T follicular helper cell (primary cell): ENCODE measurements around the gene RHBDL1.

Source experiments
- DNase-seq: peaks from one replicate; pipeline ENCODE4 v3.0.0-alpha.2; 2020; ENCODE audit warnings: low read depth

RHBDL1 gene

GRCh38 chr16:718922-719321, 43.5 kb downstream of the RHBDL1 start:
- no peak for DNase-seq

- no peak for DNase-seq
Observed at GRCh38 chr16:719815-720446, 44.5 kb downstream of the RHBDL1 start.

GRCh38 chr16:720447-720989, 45.0 kb downstream of the RHBDL1 start:
- DNase-seq = no peak

- DNase-seq = peak; percentile 51
Observed at GRCh38 chr16:720990-721764, 45.7 kb downstream of the RHBDL1 start, which contains the start of gene ANTKMT. Gene ANTKMT, plus strand, starts transcription at chr16:721146. Its CDS starts 129 bp downstream, at chr16:721275.

- DNase-seq = no peak
Observed at GRCh38 chr16:721765-722540, 46.5 kb downstream of the RHBDL1 start.

- DNase-seq = no peak
Observed at GRCh38 chr16:722835-723633, 47.6 kb downstream of the RHBDL1 start.

- no peak for DNase-seq
Observed at GRCh38 chr16:723695-724094, 48.2 kb downstream of the RHBDL1 start.

GRCh38 chr16:724188-725040, 48.9 kb downstream of the RHBDL1 start:
- DNase-seq = no peak

- DNase-seq = no peak
Observed at GRCh38 chr16:725041-725376, 49.5 kb downstream of the RHBDL1 start.

- DNase-seq = no peak
Observed at GRCh38 chr16:725463-726187, 50.2 kb downstream of the RHBDL1 start.

GRCh38 chr16:726188-726437, 50.6 kb downstream of the RHBDL1 start:
- DNase-seq = no peak

- peak; percentile 47 for DNase-seq
Observed at GRCh38 chr16:726438-727290, 51.2 kb downstream of the RHBDL1 start, which contains the start of the genes CCDC78 and HAGHL. Gene CCDC78, minus strand, starts transcription at chr16:726443. Its CDS starts 76 bp downstream, at chr16:726367. Gene HAGHL, plus strand, starts transcription at chr16:727106. Its CDS starts 404 bp downstream, at chr16:727510.

GRCh38 chr16:727291-727977, 52.0 kb downstream of the RHBDL1 start:
- no peak for DNase-seq
